ENCODE results near the gene SLC38A3. TPM values are rescaled to one million over a fixed set of nuclear protein-coding genes. Genes with fewer than 3 reads are reported as not detected.
"Not testable (repeated sequence)": the region's sequence is repeated elsewhere in the genome, so short reads cannot be mapped to it uniquely, and the experiment has no call there.

Gene SLC38A3
- total RNA-seq, 1 donor from 2014 or later, result not detected

DNA sequence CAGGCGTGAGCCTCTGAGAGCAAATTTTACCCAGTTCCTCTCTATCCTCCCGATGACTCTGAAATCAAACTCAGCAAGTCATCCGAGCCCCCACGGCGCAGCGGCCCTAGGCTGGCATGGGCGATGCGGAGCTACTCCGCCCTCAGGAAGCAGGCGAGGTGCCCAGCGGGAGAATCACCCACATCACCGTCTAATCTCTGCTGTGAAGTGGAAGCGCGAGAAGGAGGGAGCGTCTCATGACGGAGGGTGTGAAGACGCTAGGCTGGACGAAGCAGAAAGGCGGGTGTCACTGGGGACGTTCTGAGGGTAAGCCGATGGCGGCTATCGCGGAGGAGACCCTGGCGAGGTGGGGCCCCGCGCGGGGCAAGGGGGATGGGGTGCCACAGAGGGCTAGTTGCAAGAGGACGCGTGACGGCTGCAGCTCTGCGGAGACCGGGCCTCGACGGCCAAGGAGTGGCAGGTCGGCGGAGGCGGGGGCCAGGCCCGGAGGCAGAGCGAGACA lies 21.9 kb downstream of the SLC38A3 start:
- peak overlapping the region; percentile 69 to 75 for H3K27ac ChIP-seq
- H3K36me3 ChIP-seq, result no peaks in the 10 kb centered on the region
- no peaks in the 10 kb centered on the region for H3K9me3 ChIP-seq
- TF ChIP-seq, protein P1, sequence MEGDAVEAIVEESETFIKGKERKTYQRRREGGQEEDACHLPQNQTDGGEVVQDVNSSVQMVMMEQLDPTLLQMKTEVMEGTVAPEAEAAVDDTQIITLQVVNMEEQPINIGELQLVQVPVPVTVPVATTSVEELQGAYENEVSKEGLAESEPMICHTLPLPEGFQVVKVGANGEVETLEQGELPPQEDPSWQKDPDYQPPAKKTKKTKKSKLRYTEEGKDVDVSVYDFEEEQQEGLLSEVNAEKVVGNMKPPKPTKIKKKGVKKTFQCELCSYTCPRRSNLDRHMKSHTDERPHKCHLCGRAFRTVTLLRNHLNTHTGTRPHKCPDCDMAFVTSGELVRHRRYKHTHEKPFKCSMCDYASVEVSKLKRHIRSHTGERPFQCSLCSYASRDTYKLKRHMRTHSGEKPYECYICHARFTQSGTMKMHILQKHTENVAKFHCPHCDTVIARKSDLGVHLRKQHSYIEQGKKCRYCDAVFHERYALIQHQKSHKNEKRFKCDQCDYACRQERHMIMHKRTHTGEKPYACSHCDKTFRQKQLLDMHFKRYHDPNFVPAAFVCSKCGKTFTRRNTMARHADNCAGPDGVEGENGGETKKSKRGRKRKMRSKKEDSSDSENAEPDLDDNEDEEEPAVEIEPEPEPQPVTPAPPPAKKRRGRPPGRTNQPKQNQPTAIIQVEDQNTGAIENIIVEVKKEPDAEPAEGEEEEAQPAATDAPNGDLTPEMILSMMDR (IDR thresholded peaks at IDR 0.05), result no peak
- H3K4me3 ChIP-seq, result peak overlapping the region; percentile 63 to 78
- no peaks in the 10 kb centered on the region for H3K27me3 ChIP-seq
- DNase-seq (ENCODE audit: low spot score in 2 of 2), result peak in 1 of 2 donors; percentile 75
- intact Hi-C loops (cut with DNase I), result loop anchor here (1.0 kb wide), 5 partner anchors 8 to 106 kb away; no protein-coding TSS in a partner anchor
- H3K4me1 ChIP-seq, result peaks cover 0 to 16% of the 10 kb centered on the region in 2 donors

DNA sequence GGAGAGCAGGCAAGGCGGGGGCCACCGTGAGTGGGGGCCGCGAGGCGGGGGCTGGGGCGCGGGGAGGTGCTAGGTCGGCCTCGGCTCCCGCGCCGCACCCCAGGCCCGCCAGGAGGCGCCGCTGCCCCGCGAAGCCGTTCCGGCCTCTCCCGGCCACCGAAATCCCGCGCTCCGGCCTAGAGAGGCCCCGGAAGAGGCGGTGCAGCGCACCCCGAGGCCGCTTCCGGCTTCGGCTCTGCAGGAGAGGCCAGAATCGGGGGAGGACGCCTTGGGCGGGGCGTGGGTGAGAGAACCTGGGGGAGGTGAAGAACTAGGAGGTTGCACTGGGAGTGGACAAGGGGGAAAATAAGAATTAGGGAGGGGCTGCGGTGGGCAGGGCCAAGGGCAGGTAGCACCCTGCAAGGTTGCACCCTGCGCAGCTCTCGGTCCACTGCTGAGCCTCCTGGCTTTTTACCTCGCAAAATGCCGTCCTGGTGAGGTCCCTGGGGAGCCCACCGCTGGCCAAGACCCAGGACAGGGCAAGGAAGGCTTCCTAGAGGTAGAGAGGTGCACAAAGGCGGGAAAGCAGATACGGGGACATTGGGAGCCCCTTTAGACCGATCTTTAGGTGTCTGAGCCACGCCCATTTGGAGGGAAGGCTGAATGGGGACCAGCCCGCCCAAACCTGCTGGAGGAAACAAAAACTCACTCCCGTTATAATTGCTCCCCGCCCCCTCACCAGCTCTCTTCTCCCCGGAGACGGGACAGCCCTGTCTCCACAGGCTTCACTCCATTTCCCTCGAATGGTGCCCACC lies 22.5 kb downstream of the SLC38A3 start:
- TF ChIP-seq, protein P1 (IDR thresholded peaks at IDR 0.05), result peak; percentile 68 to 96 (median 84)
- peaks cover 0 to 16% of the 10 kb centered on the region in 2 donors for H3K4me1 ChIP-seq
- peak overlapping the region; percentile 69 to 75 for H3K27ac ChIP-seq
- H3K36me3 ChIP-seq, result no peaks in the 10 kb centered on the region
- H3K27me3 ChIP-seq, result no peaks in the 10 kb centered on the region
- DNase-seq (ENCODE audit: low spot score in 2 of 2), result peak; percentile 51 to 95
- no peaks in the 10 kb centered on the region for H3K9me3 ChIP-seq
- intact Hi-C loops (cut with DNase I), result loop anchor here (1.0 kb wide), 3 partner anchors 8 to 46 kb away; no protein-coding TSS in a partner anchor
- H3K4me3 ChIP-seq, result peak overlapping the region; percentile 63 to 78

DNA sequence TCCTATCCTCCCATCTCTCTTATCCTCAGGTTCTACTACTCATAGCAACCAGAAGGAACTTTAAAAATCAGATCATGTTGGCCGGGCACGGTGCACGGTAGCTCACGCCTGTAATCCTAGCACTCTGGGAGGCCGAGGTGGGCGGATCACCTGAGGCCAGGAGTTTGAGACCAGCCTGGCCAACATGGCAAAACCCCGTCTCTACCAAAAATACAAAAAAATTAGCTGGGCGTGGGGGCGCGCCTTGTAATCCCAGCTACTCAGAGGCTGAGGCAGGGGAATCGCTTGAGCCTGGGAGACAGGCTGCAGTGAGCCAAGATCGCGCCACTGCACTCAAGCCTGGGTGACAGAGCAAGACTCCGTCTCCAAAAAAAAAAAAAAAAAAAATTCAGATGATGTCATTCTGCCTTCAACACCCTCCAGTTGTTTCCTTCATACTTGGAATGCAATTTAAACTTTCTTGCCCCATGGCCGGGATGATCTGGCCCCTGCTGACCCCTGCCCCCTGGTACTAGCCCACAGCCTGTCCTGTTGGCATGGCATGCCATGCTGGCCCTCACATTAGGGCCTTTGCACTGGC lies 23.2 kb downstream of the SLC38A3 start:
- H3K4me1 ChIP-seq, result peaks cover 0 to 16% of the 10 kb centered on the region in 2 donors

DNA sequence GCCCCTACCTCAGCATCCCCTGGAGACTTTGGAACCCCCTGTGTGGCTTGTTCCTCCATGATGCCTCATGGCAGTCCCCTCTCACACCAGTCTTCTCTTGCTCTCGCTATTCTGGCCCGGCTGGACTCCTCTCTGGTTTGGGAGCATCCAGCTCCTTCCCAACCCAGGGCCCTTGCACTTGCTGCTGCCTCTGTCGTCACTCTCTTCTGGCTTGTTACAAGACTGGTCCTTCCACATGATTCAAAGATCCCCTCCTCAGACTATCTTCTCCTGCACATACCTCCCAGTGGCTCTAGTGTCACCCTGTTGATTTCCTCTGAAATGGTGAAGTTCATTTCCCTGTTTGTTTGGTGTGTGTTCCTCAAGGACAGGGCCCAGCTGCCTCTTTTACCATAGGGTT lies 24.4 kb downstream of the SLC38A3 start:
- Histone ChIP-seq H3K27ac (no peak overlapping the region), H3K4me3 (no peak overlapping the region), H3K9me3 (no peaks in the 10 kb centered on the region), H3K27me3 (no peaks in the 10 kb centered on the region), H3K36me3 (no peaks in the 10 kb centered on the region), H3K4me1 (peaks cover 0 to 16% of the 10 kb centered on the region in 2 donors)
- no peak for DNase-seq (ENCODE audit: low spot score in 2 of 2)
- intact Hi-C loops (cut with DNase I), result no loop called here
- TF ChIP-seq, protein P1 (IDR thresholded peaks at IDR 0.05), result no peak

More for the DNA sequence above, 23.2 kb downstream of the SLC38A3 start:
- DNase-seq (ENCODE audit: low spot score in 2 of 2); H3K9me3 ChIP-seq; H3K36me3 ChIP-seq; H3K27ac ChIP-seq; intact Hi-C loops (cut with DNase I); H3K27me3 ChIP-seq: not testable (repeated sequence)
- peak overlapping the region; percentile 63 to 78 for H3K4me3 ChIP-seq

DNA sequence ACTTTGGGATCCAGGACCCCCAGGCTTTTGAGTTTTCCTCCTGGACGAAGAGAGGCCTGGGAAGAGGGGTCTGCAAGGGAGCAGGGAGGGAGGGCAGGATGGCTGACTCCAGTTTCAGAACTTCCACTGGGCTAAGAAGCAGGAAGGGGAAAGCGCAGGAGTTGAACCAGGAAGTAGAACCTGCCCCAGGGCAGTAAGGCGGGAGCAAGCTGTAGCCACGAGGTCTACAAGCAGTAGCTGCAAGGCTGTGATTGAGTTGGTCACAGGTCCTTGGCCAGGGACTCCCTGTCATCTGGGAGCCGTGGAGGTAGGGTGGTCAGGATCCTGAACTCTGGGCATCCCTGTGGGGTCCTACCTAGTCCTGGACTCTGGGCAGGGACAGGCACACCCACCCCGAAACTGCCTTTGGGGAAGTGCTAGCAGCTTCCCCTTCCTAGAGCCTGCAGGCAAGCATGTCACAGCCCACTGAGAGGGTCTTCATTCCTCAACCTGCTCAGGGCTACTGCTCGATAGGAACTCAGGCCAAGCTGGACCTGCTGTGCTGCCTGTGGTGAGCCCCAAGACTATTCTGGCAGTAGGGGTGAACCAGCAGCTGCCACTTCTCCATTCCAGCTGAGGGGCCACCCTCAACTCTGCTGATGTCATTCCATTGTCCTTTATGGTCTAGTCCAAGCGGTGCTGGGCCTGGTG lies 25.2 kb downstream of the SLC38A3 start:
- Histone ChIP-seq H3K27me3 (no peaks in the 10 kb centered on the region), H3K4me3 (no peak overlapping the region), H3K27ac (no peak overlapping the region), H3K36me3 (no peaks in the 10 kb centered on the region), H3K4me1 (peaks cover 0 to 17% of the 10 kb centered on the region in 2 donors), H3K9me3 (no peaks in the 10 kb centered on the region)
- TF ChIP-seq, protein P1 (IDR thresholded peaks at IDR 0.05), result no peak
- DNase-seq (ENCODE audit: low spot score in 2 of 2), result no peak
- intact Hi-C loops (cut with DNase I), result no loop called here

All from ascending aorta (tissue), 2 donors.